Hematopoietic multipotent progenitor cell (in vitro differentiated cells): ENCODE measurements around the gene ZNF281. TPM values are rescaled to one million over a fixed set of nuclear protein-coding genes. Genes with fewer than 3 reads are reported as not detected.
A peak's percentile ranks its signal among the peaks of the same experiment; 100 is the strongest.
"Not testable (repeated sequence)": the region's sequence is repeated elsewhere in the genome, so short reads cannot be mapped to it uniquely, and the experiment has no call there.

Experiments used
- DNase-seq, 3 donors: peaks; one replicate each; pipeline ENCODE4 v3.0.0-alpha.2; 2011 to 2015; ENCODE audit warnings: low read depth in 2 of 3, low spot score in 2 of 3
- total RNA-seq: library from RNA; depleted of rRNA; stranded (reverse); fragments of >200 nt; gene quantifications from one replicate; pipeline ENCODE4 v1.2.3, GENCODE V29; 2012

Gene ZNF281
- total RNA-seq, 1 donor: 17.5 TPM

DNA sequence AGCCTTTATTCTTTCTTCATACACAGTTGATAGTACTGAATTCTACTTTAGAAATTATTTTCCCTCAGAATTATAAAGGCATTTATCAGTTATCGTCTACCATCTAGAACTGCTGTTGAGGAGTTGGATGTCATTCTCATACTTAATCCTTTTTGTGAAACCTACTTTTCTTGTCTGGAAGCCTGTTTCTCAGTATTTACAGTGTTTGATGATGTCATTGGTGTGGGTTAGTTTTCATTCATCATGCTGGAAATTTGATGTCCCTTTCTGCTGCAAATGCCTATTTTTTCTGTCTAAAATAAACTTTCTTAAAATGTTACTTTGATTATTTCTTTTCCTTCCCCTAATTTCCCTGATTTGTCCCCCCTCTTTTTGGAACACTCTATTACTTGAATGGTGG is 22.8 kb upstream of the ZNF281 start:
- no peak for DNase-seq

- no peak for DNase-seq
Measured at GRCh38 chr1:200429221-200429751, 19.4 kb upstream of the ZNF281 start.

GRCh38 chr1:200428482-200429205 is 18.8 kb upstream of the ZNF281 start:
- DNase-seq: peak in 2 of 3 donors; percentile 35 to 43

DNA sequence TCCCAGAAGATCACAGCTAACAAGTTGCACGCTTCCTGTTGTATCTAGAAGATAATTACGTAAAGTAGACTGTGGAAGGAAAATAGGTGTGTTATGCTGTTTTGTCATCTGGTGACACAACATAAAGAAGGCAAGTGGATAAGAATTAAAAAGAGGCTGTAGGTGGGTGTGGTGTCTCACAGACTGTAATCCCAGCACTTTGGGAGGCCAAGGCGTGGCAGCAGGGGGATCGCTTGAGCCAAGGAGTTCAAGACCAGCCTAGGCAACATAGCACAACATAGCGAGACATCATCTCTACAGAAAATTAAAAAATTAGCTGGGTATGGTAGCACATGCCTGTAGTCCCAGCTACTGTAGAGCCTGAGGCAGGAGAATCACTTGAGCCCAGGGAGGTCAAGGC is 17.9 kb upstream of the ZNF281 start:
- no peak for DNase-seq

- DNase-seq: no peak
Measured at GRCh38 chr1:200426196-200426595, 16.4 kb upstream of the ZNF281 start.

- DNase-seq: no peak
Measured at GRCh38 chr1:200423235-200423634, 13.4 kb upstream of the ZNF281 start.

GRCh38 chr1:200422211-200422610 is 12.4 kb upstream of the ZNF281 start:
- DNase-seq: no peak

- DNase-seq: no peak
Measured at GRCh38 chr1:200415789-200416593, 6.2 kb upstream of the ZNF281 start.

GRCh38 chr1:200415227-200415626 is 5.4 kb upstream of the ZNF281 start:
- DNase-seq: no peak

DNA sequence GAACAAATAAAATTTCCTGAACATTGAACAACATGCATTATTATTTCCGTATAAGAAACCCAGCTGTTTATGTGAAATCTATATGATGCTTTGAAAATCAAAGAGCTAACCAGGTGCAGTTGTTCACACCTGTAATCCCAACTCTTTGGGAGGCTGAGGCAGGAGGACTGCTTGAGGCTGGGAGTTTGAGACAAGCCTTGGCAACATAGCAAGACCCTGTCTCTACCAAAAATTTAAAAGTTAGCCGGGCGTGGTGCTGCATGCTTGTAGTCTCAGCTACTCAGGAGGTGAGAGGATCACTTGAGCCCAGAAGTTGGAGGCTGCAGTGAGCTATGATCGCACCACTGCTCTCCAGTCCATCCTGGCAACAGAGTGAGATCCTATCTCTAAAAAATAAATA is 4.8 kb upstream of the ZNF281 start:
- DNase-seq: no peak

GRCh38 chr1:200413766-200414165 is 3.9 kb upstream of the ZNF281 start:
- DNase-seq: not testable (repeated sequence)

- no peak for DNase-seq
Measured at GRCh38 chr1:200411406-200412257, 1.8 kb upstream of the ZNF281 start.

DNA sequence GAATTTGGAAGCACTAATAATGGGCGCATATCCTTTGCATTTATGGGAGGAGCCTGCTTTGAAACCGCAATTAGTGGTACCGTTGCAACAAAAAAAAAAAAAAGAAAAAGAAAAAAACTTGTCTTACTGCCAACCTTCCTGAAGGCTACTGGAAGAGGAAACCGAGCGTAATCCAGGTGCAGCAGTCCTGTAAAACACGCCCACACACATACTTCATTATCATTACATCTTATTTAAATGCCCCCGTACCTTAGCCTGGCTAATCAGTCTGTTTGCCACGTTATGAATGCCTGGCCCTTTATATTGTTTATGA is 686 bp upstream of the ZNF281 start:
- peak in 2 of 3 donors; percentile 42 to 62 for DNase-seq

DNA sequence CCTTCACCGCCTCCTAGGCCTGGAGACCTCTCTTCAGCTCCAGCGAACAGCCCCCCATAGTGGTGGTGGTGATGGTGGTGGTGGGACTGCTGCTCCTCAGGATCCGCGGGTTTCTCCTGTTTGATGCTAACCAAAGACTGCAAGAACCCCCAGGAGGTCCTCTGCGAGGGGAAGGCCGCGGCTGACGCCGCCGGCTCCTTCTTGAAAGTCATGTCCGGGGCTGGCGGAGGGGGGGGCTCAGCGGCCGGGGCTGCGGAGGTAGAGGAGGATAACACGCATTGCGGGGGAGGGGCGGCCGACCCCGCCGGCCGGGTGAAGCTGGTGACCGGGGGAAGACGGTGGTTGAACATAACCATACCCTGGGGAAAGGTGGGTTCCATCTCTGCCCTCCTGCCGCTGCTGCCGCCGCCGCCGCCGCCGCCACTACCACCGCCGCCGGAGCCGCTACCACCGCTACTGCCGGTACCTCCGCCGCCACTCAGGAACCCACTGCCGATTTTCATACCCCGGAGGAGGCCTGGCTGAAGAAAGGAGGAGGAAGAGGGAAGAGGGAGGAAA is 554 bp downstream of the ZNF281 start:
- peak in 2 of 3 donors; percentile 44 to 54 for DNase-seq

DNA sequence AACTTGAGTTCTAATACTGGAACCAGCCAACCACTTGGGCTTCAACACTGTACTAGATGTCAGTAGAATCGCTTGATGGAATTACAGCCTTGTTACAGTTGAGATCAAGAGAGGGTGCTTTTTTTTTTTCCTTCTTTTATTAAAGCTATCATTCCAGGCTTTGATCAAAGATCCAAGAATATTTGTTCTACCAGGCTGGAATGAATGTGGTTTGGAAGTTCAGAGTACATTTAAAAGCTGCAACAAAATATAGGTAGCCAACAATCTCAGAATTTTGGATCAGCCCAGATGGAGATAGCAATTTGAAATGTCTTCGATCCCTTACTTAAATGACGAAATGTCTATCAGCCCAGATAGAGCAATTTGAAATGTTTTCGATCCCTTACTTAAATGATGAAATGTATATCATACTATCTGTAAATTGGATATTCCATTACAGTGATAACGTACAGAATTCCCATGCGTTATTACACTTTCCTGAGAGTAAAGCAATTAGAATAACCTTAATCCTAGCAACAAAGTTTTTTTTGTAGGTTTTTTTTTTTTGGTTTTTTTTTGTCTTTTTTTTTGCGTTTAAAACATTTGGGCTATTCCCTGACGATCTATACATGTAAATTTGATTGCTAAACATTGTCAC is 3.6 kb downstream of the ZNF281 start:
- DNase-seq: no peak

DNA sequence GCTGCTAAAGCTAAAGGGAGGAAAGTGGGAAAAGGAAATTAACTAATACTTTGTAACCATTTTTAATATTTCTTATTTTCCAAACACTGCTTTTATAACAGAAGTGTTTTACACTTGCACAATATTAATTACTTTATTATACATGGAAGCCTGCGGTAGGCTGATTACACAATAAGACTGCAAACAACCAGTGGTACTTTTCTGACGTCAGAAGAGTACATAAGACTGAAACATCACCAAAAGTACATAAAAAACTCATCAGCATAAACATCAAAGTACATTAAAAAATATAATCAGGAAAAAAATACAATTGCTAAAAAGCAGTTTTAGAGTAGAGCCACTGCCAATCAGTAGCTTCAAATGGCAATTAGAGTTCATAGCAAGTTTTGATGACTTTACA is 4.6 kb downstream of the ZNF281 start:
- DNase-seq: no peak

GRCh38 chr1:200401708-200402107 is 8.1 kb downstream of the ZNF281 start:
- DNase-seq: no peak

- DNase-seq: no peak
Measured at GRCh38 chr1:200401263-200401662, 8.6 kb downstream of the ZNF281 start.

GRCh38 chr1:200400556-200400955 is 9.3 kb downstream of the ZNF281 start:
- DNase-seq: no peak

- DNase-seq: no peak
Measured at GRCh38 chr1:200399860-200400259, 10.0 kb downstream of the ZNF281 start.
